ENCODE data around the gene POLR2C.

POLR2C gene

GRCh38 chr16:57500578-57501111 is 38.2 kb downstream of the POLR2C start:
- DNase-seq (ENCODE audit: low read depth in 1 of 2, low spot score in 1 of 2) = no peak

- DNase-seq (ENCODE audit: low read depth in 1 of 2, low spot score in 1 of 2) = no peak
Observed at GRCh38 chr16:57501492-57501891, 39.0 kb downstream of the POLR2C start.

GRCh38 chr16:57502048-57502775 is 39.7 kb downstream of the POLR2C start:
- no peak for DNase-seq (ENCODE audit: low read depth in 1 of 2, low spot score in 1 of 2)

GRCh38 chr16:57503366-57503765 is 40.9 kb downstream of the POLR2C start:
- no peak for DNase-seq (ENCODE audit: low read depth in 1 of 2, low spot score in 1 of 2)

- DNase-seq (ENCODE audit: low read depth in 1 of 2, low spot score in 1 of 2) = no peak
Observed at GRCh38 chr16:57504001-57504400, 41.5 kb downstream of the POLR2C start.

GRCh38 chr16:57504491-57504890 is 42.0 kb downstream of the POLR2C start:
- no peak for DNase-seq (ENCODE audit: low read depth in 1 of 2, low spot score in 1 of 2)

GRCh38 chr16:57505169-57505568 is 42.7 kb downstream of the POLR2C start:
- DNase-seq (ENCODE audit: low read depth in 1 of 2, low spot score in 1 of 2) = no peak

- DNase-seq (ENCODE audit: low read depth in 1 of 2, low spot score in 1 of 2) = no peak
Observed at GRCh38 chr16:57507136-57508034, 44.9 kb downstream of the POLR2C start.

GRCh38 chr16:57508035-57508425 is 45.6 kb downstream of the POLR2C start:
- no peak for DNase-seq (ENCODE audit: low read depth in 1 of 2, low spot score in 1 of 2)

GRCh38 chr16:57509231-57509923 is 46.9 kb downstream of the POLR2C start:
- DNase-seq (ENCODE audit: low read depth in 1 of 2, low spot score in 1 of 2) = no peak

- no peak for DNase-seq (ENCODE audit: low read depth in 1 of 2, low spot score in 1 of 2)
Observed at GRCh38 chr16:57510016-57510871, 47.8 kb downstream of the POLR2C start.

- no peak for DNase-seq (ENCODE audit: low read depth in 1 of 2, low spot score in 1 of 2)
Observed at GRCh38 chr16:57512296-57513001, 50.0 kb downstream of the POLR2C start.

GRCh38 chr16:57513371-57514102 is 51.1 kb downstream of the POLR2C start:
- no peak for DNase-seq (ENCODE audit: low read depth in 1 of 2, low spot score in 1 of 2)

GRCh38 chr16:57514371-57514770 is 51.9 kb downstream of the POLR2C start:
- no peak for DNase-seq (ENCODE audit: low read depth in 1 of 2, low spot score in 1 of 2)

- DNase-seq (ENCODE audit: low read depth in 1 of 2, low spot score in 1 of 2) = no peak
Observed at GRCh38 chr16:57514791-57515600, 52.5 kb downstream of the POLR2C start.

- no peak for DNase-seq (ENCODE audit: low read depth in 1 of 2, low spot score in 1 of 2)
Observed at GRCh38 chr16:57516176-57516725, 53.8 kb downstream of the POLR2C start.

- no peak for DNase-seq (ENCODE audit: low read depth in 1 of 2, low spot score in 1 of 2)
Observed at GRCh38 chr16:57516773-57517172, 54.3 kb downstream of the POLR2C start.
